ENCODE data around the gene AMOT.

The AMOT gene

DNA sequence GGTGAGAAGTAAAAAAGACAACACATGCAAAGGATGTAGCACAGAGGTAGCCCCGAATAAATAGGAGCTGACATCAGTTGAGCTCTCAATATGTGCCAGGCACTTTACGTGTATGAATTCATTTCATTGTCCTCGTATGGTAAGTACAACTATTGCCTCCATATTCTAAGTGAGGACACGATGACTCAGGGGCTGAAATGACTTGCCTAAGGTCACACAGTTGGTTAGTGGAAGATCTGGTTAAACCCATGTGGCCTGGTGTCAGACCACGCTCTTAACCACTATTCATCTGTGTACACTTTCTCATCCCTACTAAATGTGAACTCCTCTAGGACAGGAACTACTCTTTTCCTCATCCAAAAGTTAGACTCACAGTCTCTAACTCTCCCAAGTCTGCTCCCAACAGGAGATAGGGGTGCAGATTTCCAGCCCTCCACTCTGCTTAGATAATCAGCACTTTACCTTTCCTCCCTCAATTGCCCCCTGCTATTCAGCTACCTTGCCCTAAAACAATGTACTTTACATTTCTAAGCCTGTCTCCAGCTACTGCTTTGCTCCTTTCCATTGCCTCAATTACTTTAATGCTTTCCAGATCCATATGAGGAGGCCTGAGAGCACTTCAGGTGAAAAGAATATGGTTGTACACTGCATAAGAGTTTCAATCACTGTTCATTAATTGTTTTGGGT, 102.1 kb downstream of the AMOT start:
- no peak for DNase-seq (ENCODE audit: low read depth in 1 of 2, low spot score in 1 of 2)

DNA sequence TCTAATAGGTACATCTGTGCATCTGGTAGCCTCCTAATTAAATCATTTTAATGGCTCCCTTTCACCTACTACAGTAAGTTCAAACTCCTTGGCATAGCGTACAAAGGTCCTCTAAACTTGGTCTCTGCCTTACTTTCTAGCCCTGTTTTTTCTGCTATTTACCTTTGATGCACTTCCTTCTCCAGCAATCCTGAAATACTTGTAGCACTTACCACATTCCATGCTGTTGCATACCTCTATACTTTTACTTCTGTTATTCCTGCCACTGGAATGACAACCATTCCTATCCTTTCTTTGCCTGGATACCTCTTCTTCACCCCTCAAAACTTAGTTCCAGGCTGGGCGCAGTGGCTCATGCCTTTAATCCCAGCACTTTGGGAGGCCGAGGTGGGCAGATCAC, 104.3 kb downstream of the AMOT start:
- DNase-seq (ENCODE audit: low read depth in 1 of 2, low spot score in 1 of 2) = no peak

DNA sequence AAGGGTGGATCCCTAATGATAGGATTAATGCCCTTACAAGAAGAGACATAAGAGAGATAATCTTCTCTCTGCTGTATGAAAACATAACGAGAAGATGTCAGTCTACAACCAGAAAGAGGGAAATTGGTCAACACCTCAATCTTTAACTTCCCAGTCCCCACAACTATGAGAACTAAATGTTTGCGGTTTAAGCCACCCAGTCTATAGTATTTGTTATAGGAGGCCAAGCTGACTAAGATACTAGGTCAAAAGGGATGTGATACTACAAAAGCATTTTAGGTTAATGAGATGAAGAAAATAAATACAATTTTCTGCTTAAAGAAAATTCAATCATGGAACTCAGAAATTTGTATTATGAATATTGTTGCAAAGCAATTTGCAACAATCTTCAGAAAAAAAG, 105.5 kb downstream of the AMOT start:
- no peak for DNase-seq (ENCODE audit: low read depth in 1 of 2, low spot score in 1 of 2)

DNA sequence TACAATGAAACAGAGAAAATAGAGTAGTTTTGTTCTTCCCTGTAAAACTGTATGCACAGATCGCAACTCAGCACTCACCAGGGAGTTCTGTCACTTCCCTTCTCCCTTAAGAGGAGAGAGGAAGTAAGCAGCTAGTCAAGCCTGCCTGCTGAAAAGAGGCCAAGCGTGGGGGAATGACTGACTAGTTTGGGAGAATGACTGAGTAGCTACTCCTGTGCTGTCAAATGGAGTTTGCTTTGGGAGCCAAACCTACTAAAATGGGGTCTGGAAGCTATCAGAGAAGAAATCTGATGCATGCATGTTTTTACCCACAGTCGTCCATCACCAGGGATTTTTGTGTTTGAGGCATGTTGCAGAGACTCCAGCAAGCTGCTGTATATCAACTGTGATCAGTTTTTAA, 106.3 kb downstream of the AMOT start:
- no peak for DNase-seq (ENCODE audit: low read depth in 1 of 2, low spot score in 1 of 2)

DNA sequence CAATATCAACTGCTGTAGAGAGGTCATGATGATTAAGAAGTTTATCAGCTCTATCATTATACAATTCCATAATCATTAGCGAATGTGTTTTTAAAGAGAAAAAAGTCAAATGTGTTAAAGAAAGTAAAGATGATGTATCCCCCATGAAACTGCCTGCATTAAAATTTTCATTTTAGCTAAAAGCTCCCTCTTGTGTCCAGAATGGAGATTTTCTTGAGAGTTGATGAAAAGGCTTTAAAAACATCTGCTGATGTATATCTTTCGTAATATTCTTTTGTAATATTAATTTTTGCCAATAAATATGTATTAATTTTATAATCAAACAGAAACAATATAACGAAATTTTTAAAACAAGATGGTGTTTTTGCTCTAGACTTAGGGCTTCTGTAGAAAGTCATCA, 108.8 kb downstream of the AMOT start:
- no peak for DNase-seq (ENCODE audit: low read depth in 1 of 2, low spot score in 1 of 2)

Measured in activated CD4-positive, alpha-beta T cell treated with anti-CD3 and anti-CD28 coated beads, Interleukin-2, amount 50 U/mL, for 24 hours (primary cell).